DOHH2 (cell line): ENCODE results near the gene NOSIP.

Experiments used
- H3F3A ChIP-seq: fragments of 200-600 bp; sonication (generic), shearing (Covaris generic); 2 replicates; pipeline ENCODE4 v1.6.0; 2016; ENCODE audit warnings: antibody characterized with exemption, mild to moderate bottlenecking; ENCODE audit not compliant: control insufficient read depth, insufficient read depth
- H3K27ac ChIP-seq: fragments of 200-600 bp; sonication (generic); 2 replicates; pipeline ENCODE4 v1.5.1; 2014; ENCODE audit warnings: low read depth, mild to moderate bottlenecking, low read length, moderate library complexity
- H3K27me3 ChIP-seq: fragments of 200-600 bp; sonication (generic); 2 replicates; pipeline ENCODE4 v1.6.1; 2014; ENCODE audit warnings: mild to moderate bottlenecking, low read length, mixed read lengths; ENCODE audit not compliant: control insufficient read depth
- H3K36me3 ChIP-seq: fragments of 200-600 bp; sonication (generic); 2 replicates; pipeline ENCODE4 v1.6.1; 2014; ENCODE audit warnings: mild to moderate bottlenecking, low read length, moderate library complexity, mixed read lengths; ENCODE audit not compliant: control insufficient read depth
- H3K4me1 ChIP-seq: fragments of 200-600 bp; sonication (generic); 2 replicates; pipeline ENCODE4 v1.6.1; 2014; ENCODE audit warnings: mild to moderate bottlenecking, low read length, mixed read lengths; ENCODE audit not compliant: control insufficient read depth
- H3K4me2 ChIP-seq: fragments of 200-600 bp; sonication (generic); 2 replicates; pipeline ENCODE4 v1.6.0; 2014; ENCODE audit warnings: mild to moderate bottlenecking, low read length, moderate library complexity
- H3K4me3 ChIP-seq: fragments of 200-600 bp; sonication (generic); 2 replicates; pipeline ENCODE4 v1.5.1; 2014; ENCODE audit warnings: mild to moderate bottlenecking, low read length, mixed read lengths
- H3K79me2 ChIP-seq: fragments of 200-600 bp; sonication (generic); 2 replicates; pipeline ENCODE4 v1.6.1; 2014; ENCODE audit warnings: mild to moderate bottlenecking, low read length, mixed read lengths; ENCODE audit not compliant: control insufficient read depth
- H3K9me2 ChIP-seq: fragments of 200-600 bp; sonication (generic); replicated peaks from 2 replicates; pipeline ENCODE4 v1.6.1; 2014; ENCODE audit warnings: mild to moderate bottlenecking, low read length, mixed read lengths; ENCODE audit not compliant: control insufficient read depth
- H3K9me3 ChIP-seq: fragments of 200-600 bp; sonication (generic); 2 replicates; pipeline ENCODE4 v1.6.1; 2014; ENCODE audit warnings: antibody characterized with exemption, low read length, mixed read lengths; ENCODE audit not compliant: control insufficient read depth, insufficient read depth
- H4K20me1 ChIP-seq: fragments of 200-600 bp; sonication (generic); 2 replicates; pipeline ENCODE4 v1.6.0; 2014; ENCODE audit warnings: low read depth, mild to moderate bottlenecking, antibody characterized with exemption, low read length, moderate library complexity; ENCODE audit not compliant: control insufficient read depth, insufficient read depth
- EZH2phosphoT487 ChIP-seq: fragments of 200-600 bp; sonication (generic); IDR thresholded peaks from 2 replicates; pipeline ENCODE4 v1.6.1; 2017; ENCODE audit warnings: borderline replicate concordance, mild to moderate bottlenecking, antibody characterized with exemption, low read length, moderate library complexity, mixed read lengths
- TF ChIP-seq, protein P1 (sequence below): fragments of 200-600 bp; sonication (generic); IDR thresholded peaks from one replicate; pipeline ENCODE4 v1.5.1; 2014; ENCODE audit warnings: antibody characterized with exemption, mild to moderate bottlenecking, low read depth, low read length; ENCODE audit not compliant: poor library complexity, severe bottlenecking

Gene NOSIP

GRCh38 chr19:49539192-49539952 is 41.0 kb downstream of the NOSIP start:
- H3K9me2 ChIP-seq, result no peaks in the 10 kb centered on the region
- no peak overlapping the region for H3K27ac ChIP-seq
- H3K4me1 ChIP-seq, result peaks cover 20% of the 10 kb centered on the region
- H3K4me3 ChIP-seq, result no peak overlapping the region
- H4K20me1 ChIP-seq, result no peaks in the 10 kb centered on the region
- no peaks in the 10 kb centered on the region for H3K36me3 ChIP-seq
- peaks cover 5% of the 10 kb centered on the region; the same call in 1 of the 2 replicates for H3F3A ChIP-seq
- no peaks in the 10 kb centered on the region for H3K9me3 ChIP-seq
- no peaks in the 10 kb centered on the region for H3K79me2 ChIP-seq
- H3K4me2 ChIP-seq, result no peak overlapping the region
- TF ChIP-seq, protein P1, sequence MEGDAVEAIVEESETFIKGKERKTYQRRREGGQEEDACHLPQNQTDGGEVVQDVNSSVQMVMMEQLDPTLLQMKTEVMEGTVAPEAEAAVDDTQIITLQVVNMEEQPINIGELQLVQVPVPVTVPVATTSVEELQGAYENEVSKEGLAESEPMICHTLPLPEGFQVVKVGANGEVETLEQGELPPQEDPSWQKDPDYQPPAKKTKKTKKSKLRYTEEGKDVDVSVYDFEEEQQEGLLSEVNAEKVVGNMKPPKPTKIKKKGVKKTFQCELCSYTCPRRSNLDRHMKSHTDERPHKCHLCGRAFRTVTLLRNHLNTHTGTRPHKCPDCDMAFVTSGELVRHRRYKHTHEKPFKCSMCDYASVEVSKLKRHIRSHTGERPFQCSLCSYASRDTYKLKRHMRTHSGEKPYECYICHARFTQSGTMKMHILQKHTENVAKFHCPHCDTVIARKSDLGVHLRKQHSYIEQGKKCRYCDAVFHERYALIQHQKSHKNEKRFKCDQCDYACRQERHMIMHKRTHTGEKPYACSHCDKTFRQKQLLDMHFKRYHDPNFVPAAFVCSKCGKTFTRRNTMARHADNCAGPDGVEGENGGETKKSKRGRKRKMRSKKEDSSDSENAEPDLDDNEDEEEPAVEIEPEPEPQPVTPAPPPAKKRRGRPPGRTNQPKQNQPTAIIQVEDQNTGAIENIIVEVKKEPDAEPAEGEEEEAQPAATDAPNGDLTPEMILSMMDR, result no peak
- no peak for TF ChIP-seq EZH2phosphoT487
- peaks cover 11% of the 10 kb centered on the region for H3K27me3 ChIP-seq

DNA sequence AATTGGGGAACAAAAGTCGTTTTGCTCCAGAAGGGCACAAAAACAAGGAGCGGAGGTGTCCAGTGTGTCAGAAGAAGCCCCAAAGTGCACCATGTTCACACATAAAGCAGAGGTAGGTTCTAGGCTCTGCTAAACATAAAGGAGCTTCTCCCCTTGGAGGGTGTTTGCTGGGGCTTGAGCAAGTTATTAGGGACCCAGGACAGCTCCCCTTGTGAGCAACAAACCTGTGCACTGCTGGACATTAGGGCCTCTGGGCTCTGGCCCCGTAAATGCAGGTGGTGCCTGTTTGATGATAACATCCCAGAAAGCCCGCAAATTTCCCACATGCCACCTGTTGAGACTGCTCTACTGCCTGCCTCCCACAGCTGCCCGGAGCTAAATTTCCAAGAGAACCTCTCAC is 41.7 kb downstream of the NOSIP start:
- peaks cover 25% of the 10 kb centered on the region for H3K4me1 ChIP-seq
- H3K79me2 ChIP-seq, result no peaks in the 10 kb centered on the region
- H3K9me3 ChIP-seq, result no peaks in the 10 kb centered on the region
- H3K4me3 ChIP-seq, result no peak overlapping the region
- no peaks in the 10 kb centered on the region for H3K36me3 ChIP-seq
- no peaks in the 10 kb centered on the region for H3K9me2 ChIP-seq
- H3K4me2 ChIP-seq, result no peak overlapping the region; the same call in 1 of the 2 replicates
- H3K27ac ChIP-seq, result no peak overlapping the region
- peaks cover 11% of the 10 kb centered on the region for H3K27me3 ChIP-seq
- TF ChIP-seq EZH2phosphoT487, result no peak
- TF ChIP-seq, protein P1, result no peak
- H4K20me1 ChIP-seq, result no peaks in the 10 kb centered on the region
- H3F3A ChIP-seq, result peaks cover 5% of the 10 kb centered on the region; the same call in 1 of the 2 replicates

DNA sequence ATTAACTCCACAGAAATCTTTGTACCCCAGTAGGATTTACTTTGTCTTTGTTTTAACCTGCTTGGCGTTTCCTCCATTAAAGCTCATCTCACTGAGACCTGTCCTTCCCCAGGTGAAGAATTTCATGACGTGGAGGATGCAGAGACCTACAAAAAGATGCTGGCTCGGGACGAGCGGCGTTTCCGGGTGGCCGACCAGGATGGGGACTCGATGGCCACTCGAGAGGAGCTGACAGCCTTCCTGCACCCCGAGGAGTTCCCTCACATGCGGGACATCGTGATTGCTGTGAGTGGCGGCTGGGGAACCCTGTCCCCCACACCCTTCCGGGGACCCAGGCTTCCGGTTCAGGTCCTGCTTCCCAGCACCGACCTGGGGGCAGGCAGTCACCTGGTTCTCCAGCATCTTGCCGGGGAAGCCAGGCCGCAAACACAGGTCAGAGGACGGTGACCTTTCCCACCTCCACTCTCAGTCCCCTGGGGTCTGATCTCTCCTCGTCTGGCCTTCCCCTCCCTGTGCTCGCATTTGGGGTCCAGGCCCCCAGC is 43.4 kb downstream of the NOSIP start:
- H3K27ac ChIP-seq, result no peak overlapping the region
- no peaks in the 10 kb centered on the region for H3K36me3 ChIP-seq
- H3K9me3 ChIP-seq, result no peaks in the 10 kb centered on the region
- H4K20me1 ChIP-seq, result no peaks in the 10 kb centered on the region
- no peak overlapping the region for H3K4me2 ChIP-seq
- no peaks in the 10 kb centered on the region for H3K9me2 ChIP-seq
- H3K4me1 ChIP-seq, result peaks cover 33% of the 10 kb centered on the region
- no peaks in the 10 kb centered on the region for H3K79me2 ChIP-seq
- no peak overlapping the region for H3K4me3 ChIP-seq
- peaks cover 5% of the 10 kb centered on the region; the same call in 1 of the 2 replicates for H3F3A ChIP-seq
- H3K27me3 ChIP-seq, result peaks cover 16% of the 10 kb centered on the region
- TF ChIP-seq EZH2phosphoT487, result no peak
- TF ChIP-seq, protein P1, result no peak
